CD4-positive, CD25-positive, alpha-beta regulatory T cell (primary cell): ENCODE data around the gene CACNA2D1. TPM values are rescaled to one million over a fixed set of nuclear protein-coding genes. Genes with fewer than 3 reads are reported as not detected.
"Not testable (repeated sequence)": the region's sequence is repeated elsewhere in the genome, so short reads cannot be mapped to it uniquely, and the experiment has no call there.

ENCODE experiments used
- ATAC-seq, 2 donors: fragments of 150-1000 bp; cut with Tn5 transposase; one replicate each; pipeline ENCODE4 v1.10.0; 2021; ENCODE audit warnings: low read depth in 2 of 2, moderate number of reproducible peaks in 2 of 2, moderate library complexity in 1 of 2
- DNase-seq, 3 donors: peaks; one replicate each; pipeline versions ENCODE4 v3.0.0 to v3.0.0-alpha.2; 2012 to 2022; ENCODE audit warnings: mixed read lengths in 1 of 3
- H3K27ac ChIP-seq: one replicate; pipeline ENCODE4 v1.7.0; 2013; ENCODE audit warnings: mild to moderate bottlenecking, low read length; ENCODE audit not compliant: insufficient read depth, poor library complexity, severe bottlenecking
- H3K27me3 ChIP-seq: one replicate; pipeline ENCODE4 v1.7.0; 2013; ENCODE audit warnings: low read length; ENCODE audit not compliant: control insufficient read depth, insufficient read depth
- H3K36me3 ChIP-seq: one replicate; pipeline ENCODE4 v1.7.0; 2013; ENCODE audit warnings: mild to moderate bottlenecking, low read length, moderate library complexity; ENCODE audit not compliant: control insufficient read depth, insufficient read depth
- H3K4me1 ChIP-seq: 2 replicates; pipeline ENCODE4 v1.7.0; 2013; ENCODE audit warnings: mild to moderate bottlenecking, low read length; ENCODE audit not compliant: insufficient read depth, control insufficient read depth, poor library complexity, severe bottlenecking
- H3K4me3 ChIP-seq: one replicate; pipeline ENCODE4 v1.7.0; 2013; ENCODE audit warnings: low read depth, mild to moderate bottlenecking, low read length, moderate library complexity
- H3K9me3 ChIP-seq, 2 experiments: 1 replicate in 1 of 2; 2 replicates in 1 of 2; pipeline ENCODE4 v1.7.0; 2013; ENCODE audit warnings: low read length in 2 of 2, mild to moderate bottlenecking in 1 of 2, moderate library complexity in 1 of 2; ENCODE audit not compliant: control insufficient read depth in 2 of 2
- H3K27ac Mint-ChIP-seq, 3 donors: one replicate each; pipeline ENCODE4 v1.8.0; 2020 to 2022; ENCODE audit warnings: mild to moderate bottlenecking in 3 of 3, mixed read lengths in 3 of 3, moderate library complexity in 2 of 3
- H3K27me3 Mint-ChIP-seq: one replicate; pipeline ENCODE4 v1.8.0; 2022; ENCODE audit warnings: mild to moderate bottlenecking, mixed read lengths
- H3K36me3 Mint-ChIP-seq: one replicate; pipeline ENCODE4 v1.8.0; 2020; ENCODE audit warnings: mixed read lengths
- H3K4me1 Mint-ChIP-seq, 4 donors: one replicate each; pipeline ENCODE4 v1.8.0; 2020 to 2022; ENCODE audit warnings: mixed read lengths in 4 of 4, mild to moderate bottlenecking in 1 of 4
- H3K4me3 Mint-ChIP-seq, 4 donors: one replicate each; pipeline ENCODE4 v1.8.0; 2020 to 2022; ENCODE audit warnings: mild to moderate bottlenecking in 4 of 4, mixed read lengths in 4 of 4, moderate library complexity in 3 of 4
- H3K9me3 Mint-ChIP-seq, 7 donors: one replicate each; pipeline ENCODE4 v1.8.0; 2020 to 2022; ENCODE audit warnings: mixed read lengths in 7 of 7, mild to moderate bottlenecking in 3 of 7, moderate library complexity in 2 of 7
- polyA plus RNA-seq, 4 donors: library from polyadenylated mRNA; unstranded; fragments of 300-500 nt; fragmentation: Illumina TruSeq; gene quantifications; one replicate each; pipeline ENCODE4 v1.2.3, GENCODE V29; 2021
- total RNA-seq: library from RNA; stranded (reverse); gene quantifications from one replicate; pipeline ENCODE4 v1.2.3, GENCODE V29; 2022

The CACNA2D1 gene
- total and polyA plus RNA-seq, 5 donors from 2014 or later = not detected

GRCh38 chr7:82140608-82141007 lies 303.0 kb downstream of the CACNA2D1 start:
- H3K27ac Mint-ChIP-seq, H3K36me3 ChIP-seq: not testable (repeated sequence)

GRCh38 chr7:82131215-82131614 lies 312.4 kb downstream of the CACNA2D1 start:
- Histone ChIP-seq H3K9me3 (no peaks in the 10 kb centered on the region), H3K36me3 (no peaks in the 10 kb centered on the region), H3K4me3 (no peak overlapping the region), H3K27ac (no peak overlapping the region), H3K4me1 (no peaks in the 10 kb centered on the region), H3K27me3 (no peaks in the 10 kb centered on the region)
- no peak for ATAC-seq
- no peak overlapping the region for H3K27ac Mint-ChIP-seq
- H3K9me3 Mint-ChIP-seq = peaks cover 2 to 26% (median 7%) of the 10 kb centered on the region in 7 donors
- no peaks in the 10 kb centered on the region for H3K4me1 Mint-ChIP-seq
- H3K4me3 Mint-ChIP-seq = no peak overlapping the region
- no peaks in the 10 kb centered on the region for H3K36me3 Mint-ChIP-seq
- H3K27me3 Mint-ChIP-seq = no peaks in the 10 kb centered on the region
- DNase-seq = no peak

More at GRCh38 chr7:82140608-82141007, 303.0 kb downstream of the CACNA2D1 start:
- H3K9me3 ChIP-seq, H3K27me3 ChIP-seq, ATAC-seq, H3K4me1 Mint-ChIP-seq, H3K27ac ChIP-seq, H3K4me1 ChIP-seq, DNase-seq, H3K36me3 Mint-ChIP-seq, H3K4me3 ChIP-seq, H3K27me3 Mint-ChIP-seq, H3K4me3 Mint-ChIP-seq: not testable (repeated sequence)
- H3K9me3 Mint-ChIP-seq = peaks cover 0 to 15% (median 4%) of the 10 kb centered on the region in 7 donors

GRCh38 chr7:82129091-82129490 lies 314.5 kb downstream of the CACNA2D1 start:
- no peaks in the 10 kb centered on the region for H3K4me1 Mint-ChIP-seq
- H3K36me3 Mint-ChIP-seq = no peaks in the 10 kb centered on the region
- peaks cover 2 to 36% (median 8%) of the 10 kb centered on the region in 7 donors for H3K9me3 Mint-ChIP-seq
- no peak for DNase-seq
- Histone ChIP-seq H3K4me1 (no peaks in the 10 kb centered on the region), H3K27ac (no peak overlapping the region), H3K36me3 (no peaks in the 10 kb centered on the region), H3K27me3 (no peaks in the 10 kb centered on the region), H3K4me3 (no peak overlapping the region), H3K9me3 (no peaks in the 10 kb centered on the region)
- no peak overlapping the region for H3K27ac Mint-ChIP-seq
- no peaks in the 10 kb centered on the region for H3K27me3 Mint-ChIP-seq
- ATAC-seq = no peak
- no peak overlapping the region for H3K4me3 Mint-ChIP-seq

GRCh38 chr7:82128546-82128945 lies 315.0 kb downstream of the CACNA2D1 start:
- H3K4me1 ChIP-seq = no peaks in the 10 kb centered on the region
- Mint-ChIP-seq H3K4me1 (no peaks in the 10 kb centered on the region), H3K27ac (no peak overlapping the region)

GRCh38 chr7:82126576-82126975 lies 317.0 kb downstream of the CACNA2D1 start:
- DNase-seq (no peak), ATAC-seq (no peak)
- H3K27ac Mint-ChIP-seq = no peak overlapping the region
- no peaks in the 10 kb centered on the region for H3K27me3 ChIP-seq
- no peaks in the 10 kb centered on the region for H3K36me3 Mint-ChIP-seq
- no peaks in the 10 kb centered on the region for H3K4me1 ChIP-seq
- no peak overlapping the region for H3K4me3 ChIP-seq
- H3K9me3 Mint-ChIP-seq = peaks cover 0 to 30% (median 4%) of the 10 kb centered on the region in 7 donors
- H3K27ac ChIP-seq = no peak overlapping the region
- no peak overlapping the region for H3K4me3 Mint-ChIP-seq
- no peaks in the 10 kb centered on the region for H3K27me3 Mint-ChIP-seq
- no peaks in the 10 kb centered on the region for H3K9me3 ChIP-seq
- no peaks in the 10 kb centered on the region for H3K4me1 Mint-ChIP-seq
- H3K36me3 ChIP-seq = no peaks in the 10 kb centered on the region

More at GRCh38 chr7:82128546-82128945, 315.0 kb downstream of the CACNA2D1 start:
- H3K4me3 Mint-ChIP-seq = no peak overlapping the region
- no peaks in the 10 kb centered on the region for H3K36me3 Mint-ChIP-seq
- DNase-seq = no peak
- Histone ChIP-seq H3K27me3 (no peaks in the 10 kb centered on the region), H3K27ac (no peak overlapping the region), H3K4me3 (no peak overlapping the region), H3K9me3 (no peaks in the 10 kb centered on the region), H3K36me3 (no peaks in the 10 kb centered on the region)
- H3K27me3 Mint-ChIP-seq = no peaks in the 10 kb centered on the region
- peaks cover 2 to 36% (median 8%) of the 10 kb centered on the region in 7 donors for H3K9me3 Mint-ChIP-seq
- ATAC-seq = no peak

- no peak overlapping the region for H3K4me3 Mint-ChIP-seq
- H3K27me3 ChIP-seq = no peaks in the 10 kb centered on the region
- no peaks in the 10 kb centered on the region for H3K36me3 Mint-ChIP-seq
- H3K27me3 Mint-ChIP-seq = no peaks in the 10 kb centered on the region
- no peaks in the 10 kb centered on the region for H3K9me3 ChIP-seq
- H3K27ac Mint-ChIP-seq = no peak overlapping the region
- H3K4me1 Mint-ChIP-seq = no peaks in the 10 kb centered on the region
- H3K27ac ChIP-seq = no peak overlapping the region
- H3K36me3 ChIP-seq = no peaks in the 10 kb centered on the region
- peaks cover 0 to 23% (median 4%) of the 10 kb centered on the region in 7 donors for H3K9me3 Mint-ChIP-seq
- H3K4me3 ChIP-seq = no peak overlapping the region
- DNase-seq (no peak), ATAC-seq (no peak)
- H3K4me1 ChIP-seq = no peaks in the 10 kb centered on the region
Observed at GRCh38 chr7:82124445-82124844, 319.1 kb downstream of the CACNA2D1 start.

GRCh38 chr7:82122275-82122674 lies 321.3 kb downstream of the CACNA2D1 start:
- H3K36me3 Mint-ChIP-seq = no peaks in the 10 kb centered on the region
- ATAC-seq = no peak
- no peaks in the 10 kb centered on the region for H3K27me3 Mint-ChIP-seq
- Histone ChIP-seq H3K27me3 (no peaks in the 10 kb centered on the region), H3K36me3 (no peaks in the 10 kb centered on the region), H3K4me3 (no peak overlapping the region), H3K27ac (no peak overlapping the region), H3K9me3 (no peaks in the 10 kb centered on the region), H3K4me1 (no peaks in the 10 kb centered on the region)
- no peak overlapping the region for H3K4me3 Mint-ChIP-seq
- peaks cover 0 to 18% (median 2%) of the 10 kb centered on the region in 7 donors for H3K9me3 Mint-ChIP-seq
- H3K4me1 Mint-ChIP-seq = no peaks in the 10 kb centered on the region
- H3K27ac Mint-ChIP-seq = no peak overlapping the region
- no peak for DNase-seq

- Mint-ChIP-seq H3K4me1 (no peaks in the 10 kb centered on the region), H3K27ac (no peak overlapping the region), H3K36me3 (no peaks in the 10 kb centered on the region), H3K27me3 (no peaks in the 10 kb centered on the region), H3K4me3 (no peak overlapping the region), H3K9me3 (peaks cover 2 to 8% (median 5%) of the 10 kb centered on the region in 7 donors)
- no peaks in the 10 kb centered on the region for H3K27me3 ChIP-seq
- H3K4me3 ChIP-seq = no peak overlapping the region
- DNase-seq = no peak
- no peak for ATAC-seq
- H3K27ac ChIP-seq = no peak overlapping the region
- H3K4me1 ChIP-seq = no peaks in the 10 kb centered on the region
- H3K9me3 ChIP-seq = no peaks in the 10 kb centered on the region
- H3K36me3 ChIP-seq = no peaks in the 10 kb centered on the region
Observed at GRCh38 chr7:82114237-82114636, 329.3 kb downstream of the CACNA2D1 start.
